VCaP (cell line): ENCODE data around the gene USF2.

ENCODE experiments used
- H3K27ac ChIP-seq: fragments of 450-650 bp; 2 replicates; pipeline ENCODE4 v1.5.1; 2017
- TF ChIP-seq, protein P1 (sequence below): fragments of 450-650 bp; conservative IDR thresholded peaks from 2 replicates; pipeline ENCODE4 v1.5.1; 2017; ENCODE audit warnings: mild to moderate bottlenecking, moderate library complexity

USF2 gene

DNA sequence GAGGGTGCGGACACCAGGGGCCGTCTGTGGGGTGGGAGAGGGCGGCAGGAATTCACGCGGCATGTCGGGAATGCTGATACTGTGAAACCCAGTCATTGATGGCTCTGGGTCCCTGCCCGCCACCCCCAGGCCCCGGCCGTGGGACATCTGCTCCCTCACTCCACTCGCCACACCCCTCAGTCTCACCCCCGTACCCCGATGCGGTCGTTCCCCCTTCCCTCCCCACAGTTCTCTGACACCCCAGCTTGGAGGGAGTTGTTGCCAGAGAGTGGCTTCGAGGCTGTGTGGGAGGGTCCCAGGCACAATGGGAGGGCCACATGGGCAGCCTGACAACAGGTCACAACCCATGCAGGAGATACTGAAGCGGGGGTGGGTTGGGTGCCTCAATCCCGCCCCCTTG is 25.0 kb downstream of the USF2 start:
- H3K27ac ChIP-seq: no peak overlapping the region
- TF ChIP-seq, protein P1, sequence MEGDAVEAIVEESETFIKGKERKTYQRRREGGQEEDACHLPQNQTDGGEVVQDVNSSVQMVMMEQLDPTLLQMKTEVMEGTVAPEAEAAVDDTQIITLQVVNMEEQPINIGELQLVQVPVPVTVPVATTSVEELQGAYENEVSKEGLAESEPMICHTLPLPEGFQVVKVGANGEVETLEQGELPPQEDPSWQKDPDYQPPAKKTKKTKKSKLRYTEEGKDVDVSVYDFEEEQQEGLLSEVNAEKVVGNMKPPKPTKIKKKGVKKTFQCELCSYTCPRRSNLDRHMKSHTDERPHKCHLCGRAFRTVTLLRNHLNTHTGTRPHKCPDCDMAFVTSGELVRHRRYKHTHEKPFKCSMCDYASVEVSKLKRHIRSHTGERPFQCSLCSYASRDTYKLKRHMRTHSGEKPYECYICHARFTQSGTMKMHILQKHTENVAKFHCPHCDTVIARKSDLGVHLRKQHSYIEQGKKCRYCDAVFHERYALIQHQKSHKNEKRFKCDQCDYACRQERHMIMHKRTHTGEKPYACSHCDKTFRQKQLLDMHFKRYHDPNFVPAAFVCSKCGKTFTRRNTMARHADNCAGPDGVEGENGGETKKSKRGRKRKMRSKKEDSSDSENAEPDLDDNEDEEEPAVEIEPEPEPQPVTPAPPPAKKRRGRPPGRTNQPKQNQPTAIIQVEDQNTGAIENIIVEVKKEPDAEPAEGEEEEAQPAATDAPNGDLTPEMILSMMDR: no peak

DNA sequence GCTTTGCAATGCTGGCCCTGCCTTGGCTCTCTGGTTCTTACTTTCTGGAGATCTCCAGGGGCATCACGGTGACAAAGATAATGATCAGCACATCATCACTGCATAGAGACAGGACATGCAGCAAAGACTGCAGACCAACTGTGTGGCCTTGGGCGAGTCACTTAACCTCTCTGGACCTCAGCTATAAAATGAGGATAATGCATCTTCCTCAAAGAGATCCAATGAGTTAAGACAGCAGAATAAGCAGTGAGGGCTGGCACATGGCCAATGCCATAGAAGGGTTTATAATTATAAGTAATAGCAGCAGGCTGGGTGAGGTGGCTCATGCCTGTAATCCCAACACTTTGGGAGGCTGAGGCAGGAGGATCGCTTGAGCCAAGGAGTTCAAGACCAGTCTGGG is 25.6 kb downstream of the USF2 start:
- H3K27ac ChIP-seq: no peak overlapping the region
- TF ChIP-seq, protein P1: no peak

DNA sequence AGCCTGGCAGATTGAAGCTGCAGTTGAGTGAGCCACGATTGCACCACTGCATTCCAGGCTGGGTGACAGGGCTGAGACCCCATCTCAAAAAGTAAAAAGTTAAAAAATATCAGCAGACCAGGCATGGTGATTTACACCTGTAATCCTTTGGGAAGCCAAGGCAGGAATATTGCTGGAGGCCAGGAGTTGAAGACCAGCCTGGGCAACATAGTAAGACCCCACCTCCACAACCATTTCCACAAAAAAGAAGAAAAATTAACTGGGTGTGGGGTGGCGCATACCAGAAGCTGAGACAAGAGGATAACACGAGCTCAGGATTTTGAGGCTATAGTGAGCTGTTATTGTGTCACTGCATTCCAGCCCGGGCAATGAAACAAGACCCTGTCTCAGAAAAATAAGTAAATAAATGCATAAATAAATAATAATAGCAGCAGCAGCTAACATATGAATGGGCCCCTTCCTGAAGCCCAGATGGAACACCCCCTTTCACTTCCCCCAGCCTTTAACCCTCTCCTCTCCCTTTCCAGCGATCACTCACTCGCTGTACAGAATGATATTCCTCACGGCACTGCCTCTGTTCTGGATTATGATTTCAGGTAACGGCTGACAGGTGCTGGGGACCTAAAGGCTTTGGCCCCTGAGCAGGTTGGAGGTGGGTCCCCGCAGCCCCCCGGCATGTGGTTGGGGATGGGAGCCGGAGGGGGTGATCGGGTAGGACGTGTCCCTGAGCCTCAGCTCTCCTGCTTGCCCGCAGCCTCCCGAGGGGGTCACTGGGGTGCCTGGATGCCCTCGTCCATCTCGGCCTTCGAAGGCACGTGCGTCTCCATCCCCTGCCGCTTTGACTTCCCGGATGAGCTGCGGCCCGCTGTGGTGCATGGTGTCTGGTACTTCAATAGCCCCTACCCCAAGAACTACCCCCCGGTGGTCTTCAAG is 26.4 kb downstream of the USF2 start:
- TF ChIP-seq, protein P1: no peak
- H3K27ac ChIP-seq: no peak overlapping the region

DNA sequence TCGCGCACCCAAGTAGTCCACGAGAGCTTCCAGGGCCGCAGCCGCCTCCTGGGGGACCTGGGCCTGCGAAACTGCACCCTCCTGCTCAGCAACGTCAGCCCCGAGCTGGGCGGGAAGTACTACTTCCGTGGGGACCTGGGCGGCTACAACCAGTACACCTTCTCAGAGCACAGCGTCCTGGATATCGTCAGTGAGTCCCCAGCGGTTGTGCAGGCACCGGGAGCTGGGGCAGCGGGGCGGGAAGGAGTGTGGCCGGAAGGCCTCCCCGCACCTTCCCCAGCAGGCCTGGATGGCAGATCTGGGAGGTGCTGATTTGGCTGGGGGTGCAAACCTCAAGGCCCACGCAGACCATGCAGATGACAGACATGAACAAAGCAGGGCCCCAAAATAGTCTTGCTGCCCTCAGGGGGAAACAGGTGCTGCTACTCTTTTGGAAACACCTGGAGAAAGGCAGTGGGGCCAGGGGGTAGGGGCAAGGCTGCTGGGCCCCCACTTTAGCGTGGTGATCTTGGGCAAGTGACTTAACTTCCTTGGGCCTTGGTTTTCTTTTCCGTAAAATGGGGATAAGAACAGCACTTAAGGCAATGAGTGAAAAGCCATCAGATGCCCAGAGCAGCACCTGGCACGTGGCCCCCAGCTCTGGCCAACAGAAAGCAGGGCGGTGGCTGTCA is 27.2 kb downstream of the USF2 start:
- TF ChIP-seq, protein P1: no peak
- no peak overlapping the region for H3K27ac ChIP-seq

DNA sequence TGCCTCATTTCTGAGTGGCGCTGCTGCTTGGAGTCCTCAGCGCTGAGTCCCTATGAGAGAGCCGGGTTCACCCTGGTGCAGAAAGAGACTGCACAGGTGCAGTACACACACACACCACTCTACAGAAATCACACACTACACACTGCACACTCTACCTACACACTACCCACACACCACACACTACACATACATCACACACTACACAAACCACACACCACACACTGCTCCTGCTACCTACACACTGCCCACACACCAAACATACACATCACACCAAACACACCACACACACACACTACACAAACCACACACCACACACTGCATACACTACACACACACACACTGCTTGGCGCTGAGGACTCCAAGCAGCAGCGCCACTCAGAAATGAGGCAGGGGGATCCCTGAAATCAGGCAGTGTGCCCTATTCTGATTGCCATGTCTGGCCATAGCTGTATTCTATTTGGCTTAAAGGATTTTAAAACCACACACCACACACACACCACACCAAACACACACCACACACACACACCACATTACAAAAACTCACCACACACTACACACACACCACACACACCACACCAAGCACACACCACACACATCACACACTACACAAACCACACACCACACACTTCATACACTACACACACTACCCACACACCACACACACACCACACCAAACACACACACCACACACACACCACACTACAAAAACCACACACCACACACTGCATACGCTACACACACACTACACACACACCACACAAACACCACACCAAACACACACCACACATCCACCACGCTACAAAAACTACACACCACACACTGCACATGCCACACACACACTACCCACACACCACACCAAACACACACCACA is 28.1 kb downstream of the USF2 start:
- TF ChIP-seq, protein P1: no peak
- no peak overlapping the region for H3K27ac ChIP-seq

DNA sequence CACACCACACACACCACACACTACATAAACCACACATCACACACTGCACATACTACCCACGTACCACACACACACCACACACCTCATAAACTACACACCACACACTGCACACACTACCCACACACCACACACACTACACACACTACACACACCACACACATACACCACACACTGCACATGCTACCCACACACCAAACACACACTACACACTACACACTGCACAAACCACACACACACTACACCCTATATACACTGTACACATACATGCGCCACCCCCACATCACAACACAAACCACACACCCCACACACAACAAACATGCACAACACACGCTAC is 28.7 kb downstream of the USF2 start:
- no peak overlapping the region for H3K27ac ChIP-seq
- TF ChIP-seq, protein P1: no peak

DNA sequence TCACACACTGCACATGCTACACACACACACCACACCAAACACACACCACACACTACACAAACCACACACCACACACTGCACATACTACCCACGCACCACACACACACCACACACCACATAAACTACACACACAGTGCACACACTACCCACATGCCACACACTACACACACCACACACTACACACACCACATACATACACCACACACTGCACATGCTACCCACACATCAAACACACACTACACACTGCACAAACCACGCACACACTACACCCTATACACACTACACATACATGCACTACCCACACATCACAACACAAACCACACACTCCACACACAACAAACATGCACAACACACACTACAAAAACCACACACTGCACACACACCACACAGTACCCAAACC is 29.2 kb downstream of the USF2 start:
- no peak overlapping the region for H3K27ac ChIP-seq
- TF ChIP-seq, protein P1: no peak
